Neural cell (in vitro differentiated cells): ENCODE data around the gene ELOB.

Source experiments
- EP300 ChIP-seq: fragments of 450-650 bp; conservative IDR thresholded peaks from 2 replicates; pipeline ENCODE4 v1.6.1; 2014; ENCODE audit warnings: antibody characterized with exemption, mild to moderate bottlenecking, moderate library complexity; ENCODE audit not compliant: poor library complexity, severe bottlenecking
- EZH2 ChIP-seq: fragments of 200-600, 300-800 bp; shearing (Covaris generic), sonication (generic); IDR thresholded peaks from 2 replicates; pipeline ENCODE4 v1.6.1; 2014; ENCODE audit warnings: antibody characterized with exemption, low read length, borderline replicate concordance, mild to moderate bottlenecking; ENCODE audit not compliant: insufficient read depth, poor library complexity, severe bottlenecking
- MXI1 ChIP-seq: fragments of 450-650 bp; conservative IDR thresholded peaks from 2 replicates; pipeline ENCODE4 v1.6.1; 2014; ENCODE audit warnings: antibody characterized with exemption, mild to moderate bottlenecking; ENCODE audit not compliant: poor library complexity, severe bottlenecking
- POLR2AphosphoS5 ChIP-seq: IDR thresholded peaks from 2 replicates; pipeline ENCODE4 v1.6.1; 2012
- TF ChIP-seq, protein P1 (sequence below): fragments of 450-650 bp; IDR thresholded peaks from 2 replicates; pipeline ENCODE4 v1.5.1; 2014; ENCODE audit warnings: antibody characterized with exemption, mild to moderate bottlenecking, moderate library complexity; ENCODE audit not compliant: poor library complexity, severe bottlenecking
- TF ChIP-seq, protein P2 (sequence below): IDR thresholded peaks from 2 replicates; pipeline ENCODE4 v1.6.1; 2012; ENCODE audit warnings: borderline replicate concordance

DNA sequence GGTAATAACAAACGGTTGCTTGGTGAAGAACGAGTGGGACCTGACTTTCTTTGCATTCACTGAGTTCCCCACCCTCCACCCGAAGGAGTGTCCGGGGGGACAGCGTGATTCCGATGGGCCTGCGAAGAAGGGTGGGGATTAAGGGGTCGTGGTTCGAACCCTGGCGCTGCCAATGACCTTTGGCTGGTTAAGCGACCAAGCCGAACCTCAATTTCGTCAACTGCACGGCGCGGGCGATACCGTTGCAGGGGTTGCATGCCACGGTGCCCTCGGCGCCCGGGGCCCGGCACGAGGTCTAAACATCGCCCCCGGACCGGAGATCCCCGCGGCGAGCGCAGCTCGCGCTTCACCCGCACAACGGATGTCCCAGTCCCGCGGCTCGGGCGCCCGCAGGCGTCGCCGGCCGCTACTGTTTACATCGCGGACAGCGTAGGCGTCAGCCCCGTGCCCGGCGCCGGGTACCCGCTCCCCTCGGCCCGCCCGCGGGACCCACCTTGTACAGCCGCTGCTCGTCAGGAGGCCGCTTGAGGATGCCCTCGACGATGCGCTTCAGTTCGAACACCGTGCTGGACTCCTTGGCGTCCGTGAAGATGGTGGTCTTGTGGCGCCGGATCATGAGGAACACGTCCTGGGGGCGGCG lies 460 bp downstream of the ELOB start:
- TF ChIP-seq EP300 (no peak), EZH2 (no peak), POLR2AphosphoS5 (no peak), MXI1 (peak; percentile 36)
- TF ChIP-seq, protein P1, sequence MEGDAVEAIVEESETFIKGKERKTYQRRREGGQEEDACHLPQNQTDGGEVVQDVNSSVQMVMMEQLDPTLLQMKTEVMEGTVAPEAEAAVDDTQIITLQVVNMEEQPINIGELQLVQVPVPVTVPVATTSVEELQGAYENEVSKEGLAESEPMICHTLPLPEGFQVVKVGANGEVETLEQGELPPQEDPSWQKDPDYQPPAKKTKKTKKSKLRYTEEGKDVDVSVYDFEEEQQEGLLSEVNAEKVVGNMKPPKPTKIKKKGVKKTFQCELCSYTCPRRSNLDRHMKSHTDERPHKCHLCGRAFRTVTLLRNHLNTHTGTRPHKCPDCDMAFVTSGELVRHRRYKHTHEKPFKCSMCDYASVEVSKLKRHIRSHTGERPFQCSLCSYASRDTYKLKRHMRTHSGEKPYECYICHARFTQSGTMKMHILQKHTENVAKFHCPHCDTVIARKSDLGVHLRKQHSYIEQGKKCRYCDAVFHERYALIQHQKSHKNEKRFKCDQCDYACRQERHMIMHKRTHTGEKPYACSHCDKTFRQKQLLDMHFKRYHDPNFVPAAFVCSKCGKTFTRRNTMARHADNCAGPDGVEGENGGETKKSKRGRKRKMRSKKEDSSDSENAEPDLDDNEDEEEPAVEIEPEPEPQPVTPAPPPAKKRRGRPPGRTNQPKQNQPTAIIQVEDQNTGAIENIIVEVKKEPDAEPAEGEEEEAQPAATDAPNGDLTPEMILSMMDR: no peak
- TF ChIP-seq, protein P2, sequence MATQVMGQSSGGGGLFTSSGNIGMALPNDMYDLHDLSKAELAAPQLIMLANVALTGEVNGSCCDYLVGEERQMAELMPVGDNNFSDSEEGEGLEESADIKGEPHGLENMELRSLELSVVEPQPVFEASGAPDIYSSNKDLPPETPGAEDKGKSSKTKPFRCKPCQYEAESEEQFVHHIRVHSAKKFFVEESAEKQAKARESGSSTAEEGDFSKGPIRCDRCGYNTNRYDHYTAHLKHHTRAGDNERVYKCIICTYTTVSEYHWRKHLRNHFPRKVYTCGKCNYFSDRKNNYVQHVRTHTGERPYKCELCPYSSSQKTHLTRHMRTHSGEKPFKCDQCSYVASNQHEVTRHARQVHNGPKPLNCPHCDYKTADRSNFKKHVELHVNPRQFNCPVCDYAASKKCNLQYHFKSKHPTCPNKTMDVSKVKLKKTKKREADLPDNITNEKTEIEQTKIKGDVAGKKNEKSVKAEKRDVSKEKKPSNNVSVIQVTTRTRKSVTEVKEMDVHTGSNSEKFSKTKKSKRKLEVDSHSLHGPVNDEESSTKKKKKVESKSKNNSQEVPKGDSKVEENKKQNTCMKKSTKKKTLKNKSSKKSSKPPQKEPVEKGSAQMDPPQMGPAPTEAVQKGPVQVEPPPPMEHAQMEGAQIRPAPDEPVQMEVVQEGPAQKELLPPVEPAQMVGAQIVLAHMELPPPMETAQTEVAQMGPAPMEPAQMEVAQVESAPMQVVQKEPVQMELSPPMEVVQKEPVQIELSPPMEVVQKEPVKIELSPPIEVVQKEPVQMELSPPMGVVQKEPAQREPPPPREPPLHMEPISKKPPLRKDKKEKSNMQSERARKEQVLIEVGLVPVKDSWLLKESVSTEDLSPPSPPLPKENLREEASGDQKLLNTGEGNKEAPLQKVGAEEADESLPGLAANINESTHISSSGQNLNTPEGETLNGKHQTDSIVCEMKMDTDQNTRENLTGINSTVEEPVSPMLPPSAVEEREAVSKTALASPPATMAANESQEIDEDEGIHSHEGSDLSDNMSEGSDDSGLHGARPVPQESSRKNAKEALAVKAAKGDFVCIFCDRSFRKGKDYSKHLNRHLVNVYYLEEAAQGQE: no peak
